Right ventricle myocardium superior (tissue), 1 donor: ENCODE results near the gene ANO3. TPM values are rescaled to one million over a fixed set of nuclear protein-coding genes. Genes with fewer than 3 reads are reported as not detected.

Experiments
- total RNA-seq: library from RNA; stranded (reverse); fragmentation: NEBNext Ultra II Directional; extraction: Animal tissue kit (Norgen Biotek cat#: 25700); gene quantifications from one replicate; pipeline ENCODE4 v1.2.1, GENCODE V29; 2021
- donor health status: DM: no; HTN: yes; CAD: no; lungs with severe emphysema.

The ANO3 gene
- total RNA-seq, 1 donor from 2014 or later: 0.05 TPM

Other genes with a start within 250 kb of the ANO3 start
- gene MUC15, start 240.1 kb downstream of the ANO3 start, total RNA-seq: not detected